IMR-90 (cell line): ENCODE data around the gene DACT1. TPM values are rescaled to one million over a fixed set of nuclear protein-coding genes. Genes with fewer than 3 reads are reported as not detected.

Experiments
- ATAC-seq: fragments of 200-7000 bp; cut with Tn5 transposase; 2 replicates; pipeline ENCODE4 v1.9.1; 2020; ENCODE audit warnings: low read depth, mild to moderate bottlenecking, moderate library complexity
- BruUV-seq: library from RNA; stranded (reverse); fragments of 400-500 nt; replicated peaks from 2 replicates; lab custom pipeline; 2021; lab: Mats Ljungman, UMichigan
- CTCF ChIA-PET: fragments of 300-600 bp; formaldehyde crosslinking; extraction: SDS; loops from one replicate; lab custom pipeline; 2021; ENCODE audit warnings: antibody characterized with exemption; lab: Yijun Ruan, JAX
- POLR2A ChIA-PET: fragments of 300-600 bp; sonication (Branson Sonifier 250); formaldehyde crosslinking; loops from one replicate; lab custom pipeline; 2022; ENCODE audit warnings: antibody characterized with exemption; ENCODE audit not compliant: unreplicated experiment; lab: Charles Lee
- DNase-seq: peaks from one replicate; pipeline ENCODE4 v3.0.0; 2013
- H2AFZ ChIP-seq: replicated peaks from 2 replicates; pipeline ENCODE3; 2013; ENCODE audit warnings: low read length, mild to moderate bottlenecking; ENCODE audit not compliant: poor library complexity
- H2AK5ac ChIP-seq: 2 replicates; pipeline ENCODE4 v1.6.1; 2013; ENCODE audit warnings: low read depth, low read length, inconsistent platforms
- H2AK9ac ChIP-seq: replicated peaks from 2 replicates; pipeline ENCODE3; 2013; ENCODE audit warnings: mild to moderate bottlenecking, low read depth, low read length, moderate library complexity; ENCODE audit not compliant: poor library complexity
- H2BK120ac ChIP-seq: 2 replicates; pipeline ENCODE4 v1.6.1; 2013; ENCODE audit warnings: low read depth, low read length, inconsistent platforms
- H2BK15ac ChIP-seq: 3 replicates; pipeline ENCODE4 v1.6.1; 2013; ENCODE audit warnings: low read depth, low read length, inconsistent platforms
- H2BK20ac ChIP-seq: 2 replicates; pipeline ENCODE4 v1.6.1; 2013; ENCODE audit warnings: low read depth, mild to moderate bottlenecking, inconsistent platforms, low read length, moderate library complexity
- H2BK5ac ChIP-seq: 2 replicates; pipeline ENCODE4 v1.6.1; 2013; ENCODE audit warnings: mild to moderate bottlenecking, low read depth, low read length, inconsistent platforms; ENCODE audit not compliant: poor library complexity, severe bottlenecking
- H3K14ac ChIP-seq: replicated peaks from 2 replicates; pipeline ENCODE4 v1.6.1; 2013; ENCODE audit warnings: low read depth, low read length, inconsistent platforms
- H3K18ac ChIP-seq: 2 replicates; pipeline ENCODE4 v1.6.1; 2013; ENCODE audit warnings: low read depth, low read length, control low read depth
- H3K23ac ChIP-seq: 2 replicates; pipeline ENCODE4 v1.6.1; 2013; ENCODE audit warnings: low read depth, low read length, inconsistent platforms
- H3K27ac ChIP-seq: 2 replicates; pipeline ENCODE4 v1.5.1; 2013; ENCODE audit warnings: mild to moderate bottlenecking, control low read depth, low read length; ENCODE audit not compliant: insufficient read depth
- H3K27me3 ChIP-seq: 2 replicates; pipeline ENCODE4 v1.6.1; 2013; ENCODE audit warnings: low read length; ENCODE audit not compliant: control insufficient read depth, insufficient read depth
- H3K36me3 ChIP-seq: 2 replicates; pipeline ENCODE4 v1.6.1; 2013; ENCODE audit warnings: low read length, mixed read lengths; ENCODE audit not compliant: control insufficient read depth, insufficient read depth
- H3K4ac ChIP-seq: 2 replicates; pipeline ENCODE4 v1.6.1; 2013; ENCODE audit warnings: low read depth, low read length, inconsistent platforms
- H3K4me1 ChIP-seq: 2 replicates; pipeline ENCODE4 v1.6.1; 2013; ENCODE audit warnings: low read length, mixed read lengths; ENCODE audit not compliant: control insufficient read depth, insufficient read depth
- H3K4me2 ChIP-seq: 2 replicates; pipeline ENCODE4 v1.6.1; 2013; ENCODE audit warnings: low read depth, mild to moderate bottlenecking, control low read depth, low read length, moderate library complexity
- H3K4me3 ChIP-seq: 2 replicates; pipeline ENCODE4 v1.5.1; 2013; ENCODE audit warnings: low read depth, mild to moderate bottlenecking, control low read depth, low read length, moderate library complexity; ENCODE audit not compliant: insufficient read depth
- H3K56ac ChIP-seq: 2 replicates; pipeline ENCODE4 v1.6.1; 2013; ENCODE audit warnings: low read length, inconsistent platforms; ENCODE audit not compliant: insufficient read depth; ENCODE audit errors: extremely low read depth
- H3K79me1 ChIP-seq, 2 experiments: 2 replicates each; pipeline ENCODE4 v1.6.1; 2013; ENCODE audit warnings: low read length in 2 of 2, inconsistent platforms in 1 of 2, low read depth in 1 of 2
- H3K9ac ChIP-seq: 2 replicates; pipeline ENCODE4 v1.6.1; 2013; ENCODE audit warnings: low read depth, low read length, control low read depth
- H3K9me1 ChIP-seq: 2 replicates; pipeline ENCODE4 v1.6.1; 2013; ENCODE audit warnings: low read length, inconsistent platforms; ENCODE audit not compliant: insufficient read depth
- H3K9me3 ChIP-seq: 2 replicates; pipeline ENCODE4 v1.6.1; 2013; ENCODE audit warnings: low read length; ENCODE audit not compliant: control insufficient read depth, insufficient read depth
- H4K20me1 ChIP-seq: 2 replicates; pipeline ENCODE4 v1.6.1; 2013; ENCODE audit warnings: low read length, inconsistent platforms; ENCODE audit not compliant: insufficient read depth
- H4K5ac ChIP-seq: 2 replicates; pipeline ENCODE4 v1.6.1; 2013; ENCODE audit warnings: mild to moderate bottlenecking, low read depth, low read length, control low read depth
- H4K8ac ChIP-seq, 2 experiments: 2 replicates each; pipeline ENCODE4 v1.6.1; 2013; ENCODE audit warnings: low read depth in 2 of 2, low read length in 2 of 2, control low read depth in 1 of 2, inconsistent platforms in 1 of 2
- H4K91ac ChIP-seq: 2 replicates; pipeline ENCODE4 v1.6.1; 2013; ENCODE audit warnings: low read depth, low read length, inconsistent platforms; ENCODE audit not compliant: insufficient read depth
- NFE2L2 ChIP-seq: fragments of 150-350 bp; IDR thresholded peaks from 2 replicates; pipeline ENCODE4 v1.6.1; 2016; ENCODE audit warnings: low read depth, mild to moderate bottlenecking, low read length
- WGBS, 2 experiments: methylation state at CpG; one replicate each; pipeline versions ENCODE4 v1.1.5 to v1.1.7; 2013; ENCODE audit warnings: missing lambda C conversion rate in 2 of 2; ENCODE audit not compliant: insufficient read length in 1 of 2; ENCODE audit errors: extremely low coverage in 2 of 2; 5-methylcytosine and 5-hydroxymethylcytosine counted together
- dilution Hi-C: fragments of 300-500 bp; cut with HindIII; formaldehyde crosslinking; loops from one replicate; pipeline ENCODE4 v1.14.3; 2018; ENCODE audit warnings: low sequenced_read_pairs; ENCODE audit not compliant: unreplicated experiment
- in situ Hi-C: fragments of 300-500 bp; cut with MboI; formaldehyde crosslinking; loops from 3 replicates; pipeline ENCODE4 v1.14.3; 2019; ENCODE audit warnings: low sequenced_read_pairs, inconsistent platforms, mixed read lengths
- intact Hi-C: fragments of 100-400 bp; cut with micrococcal nuclease; formaldehyde crosslinking; loops from 2 replicates; pipeline ENCODE4 v1.10.0; 2022
- polyA plus RNA-seq, 3 experiments: library from polyadenylated mRNA; depleted of rRNA; stranded (reverse); fragments of >200 nt; gene quantifications; 2 replicates each; pipeline ENCODE4 v1.2.3, GENCODE V29; 2012; ENCODE audit warnings: low replicate concordance in 1 of 3
- total RNA-seq: library from RNA; depleted of rRNA; stranded (reverse); fragments of >200 nt; gene quantifications from 2 replicates; pipeline ENCODE4 v1.2.3, GENCODE V29; 2012

Gene DACT1
- total and polyA plus RNA-seq, 2 of the 4 experiments (the other 2 are of a cell fraction) = 6.5 to 9.7 TPM

GRCh38 chr14:58656671-58657411 is 19.1 kb downstream of the DACT1 start:
- Histone ChIP-seq H3K36me3 (no peaks in the 10 kb centered on the region), H4K8ac (no peak overlapping the region), H3K56ac (no peak overlapping the region), H3K9me1 (no peaks in the 10 kb centered on the region), H4K20me1 (no peaks in the 10 kb centered on the region), H2AFZ (no peak overlapping the region), H3K18ac (no peak overlapping the region), H2AK5ac (no peak overlapping the region), H3K14ac (no peak overlapping the region), H3K4me2 (no peak overlapping the region), H3K79me1 (no peaks in the 10 kb centered on the region), H2AK9ac (no peak overlapping the region), H4K91ac (no peak overlapping the region), H3K23ac (no peak overlapping the region), H4K5ac (no peak overlapping the region), H2BK15ac (no peak overlapping the region), H3K9me3 (no peaks in the 10 kb centered on the region), H2BK20ac (no peak overlapping the region), H3K9ac (no peak overlapping the region), H3K4ac (no peak overlapping the region), H3K4me1 (no peaks in the 10 kb centered on the region), H2BK120ac (no peak overlapping the region; the same call in 1 of the 2 replicates), H3K4me3 (no peak overlapping the region), H3K27me3 (no peaks in the 10 kb centered on the region), H2BK5ac (no peak overlapping the region), H3K27ac (no peak overlapping the region)
- ATAC-seq (no peak), DNase-seq (no peak)
- no CpG with 5 or more reads among the region's 3 CpGs for WGBS, 2 experiments
- intact Hi-C loops = no loop called here
- in situ Hi-C loops = no loop called here
- ChIA-PET CTCF (no interaction called here), POLR2A (no interaction called here)
- dilution Hi-C loops = no loop called here
- no peak for TF ChIP-seq NFE2L2
- BruUV-seq = no TSS peak
